Endothelial cell of umbilical vein (primary cell): Measurements from ENCODE around the gene EFTUD2. TPM values are rescaled to one million over a fixed set of nuclear protein-coding genes. Genes with fewer than 3 reads are reported as not detected.

ENCODE experiments used
- BruUV-seq: library from RNA; stranded (reverse); fragments of 400-500 nt; replicated peaks from 2 replicates; lab custom pipeline; 2021; lab: Mats Ljungman, UMichigan
- CTCF ChIA-PET: fragments of 300-600, 350-600 bp; sonication (Branson Sonifier 250); formaldehyde crosslinking; loops from one replicate; lab custom pipeline; 2021; ENCODE audit warnings: antibody characterized with exemption, inconsistent platforms; lab: Charles Lee
- POLR2A ChIA-PET: fragments of 300-600, 350-600 bp; sonication (Branson Sonifier 250); formaldehyde crosslinking; loops from one replicate; lab custom pipeline; 2021; ENCODE audit warnings: antibody characterized with exemption, inconsistent platforms; lab: Charles Lee
- DNase-seq: peaks from one replicate; pipeline ENCODE4 v3.0.0-alpha.2; 2011; ENCODE audit warnings: low read depth, low spot score
- FAIRE-seq: peaks from 2 replicates; lab custom pipeline; 2011; peaks lifted over from hg19 to GRCh38; lab: Jason Lieb, UNC
- H2AFZ ChIP-seq: 2 replicates; pipeline ENCODE4 v1.6.0; 2012; ENCODE audit warnings: low read depth, low read length, control low read depth, inconsistent platforms
- H3K27ac ChIP-seq: 2 replicates; pipeline ENCODE4 v1.5.1; 2011; ENCODE audit warnings: low read depth, mild to moderate bottlenecking, control low read depth, low read length, moderate library complexity; ENCODE audit not compliant: insufficient read depth
- H3K27me3 ChIP-seq, 2 experiments: 2 replicates each; pipeline versions ENCODE4 v1.6.0 to v1.6.1; 2011; ENCODE audit warnings: low read length in 2 of 2, mixed read lengths in 1 of 2; ENCODE audit not compliant: control insufficient read depth in 2 of 2, insufficient read depth in 2 of 2
- H3K36me3 ChIP-seq, 2 experiments: 2 replicates in 1 of 2; 3 replicates in 1 of 2; pipeline ENCODE4 v1.5.1; 2011; ENCODE audit warnings: low read length in 2 of 2, mild to moderate bottlenecking in 1 of 2, moderate library complexity in 1 of 2; ENCODE audit not compliant: control insufficient read depth in 2 of 2, insufficient read depth in 2 of 2; ENCODE audit errors: extremely low read depth in 1 of 2
- H3K4me1 ChIP-seq: 3 replicates; pipeline ENCODE4 v1.5.1; 2011; ENCODE audit warnings: mild to moderate bottlenecking, low read length; ENCODE audit not compliant: control insufficient read depth, insufficient read depth; ENCODE audit errors: extremely low read depth
- H3K4me2 ChIP-seq: 2 replicates; pipeline ENCODE4 v1.6.1; 2011; ENCODE audit warnings: low read length, control low read depth, mixed read lengths; ENCODE audit not compliant: insufficient read depth
- H3K4me3 ChIP-seq, 3 experiments: fragments of 200-600 bp in 1 of 3; sonication (generic), shearing (Covaris generic) in 1 of 3; replicated peaks in 1 of 3; 2 replicates each; pipeline ENCODE4 v1.5.1; 2011 to 2016; ENCODE audit warnings: control low read depth in 3 of 3, low read length in 3 of 3, mild to moderate bottlenecking in 2 of 3, inconsistent platforms in 1 of 3, low read depth in 1 of 3, moderate library complexity in 1 of 3; ENCODE audit not compliant: insufficient read depth in 1 of 3
- H3K79me2 ChIP-seq: 2 replicates; pipeline ENCODE4 v1.6.0; 2012; ENCODE audit warnings: low read length, inconsistent platforms; ENCODE audit not compliant: control insufficient read depth, insufficient read depth
- H3K9ac ChIP-seq: replicated peaks from 2 replicates; pipeline ENCODE3; 2011; ENCODE audit warnings: low read length, control low read depth; ENCODE audit not compliant: insufficient read depth; ENCODE audit errors: extremely low read depth
- H3K9me1 ChIP-seq: replicated peaks from 3 replicates; pipeline ENCODE4 v1.6.0; 2011; ENCODE audit warnings: mild to moderate bottlenecking, low read length; ENCODE audit not compliant: control insufficient read depth, insufficient read depth; ENCODE audit errors: extremely low read depth
- H3K9me3 ChIP-seq: replicated peaks from 2 replicates; pipeline ENCODE4 v1.5.1; 2012; ENCODE audit warnings: low read length, inconsistent platforms; ENCODE audit not compliant: control insufficient read depth, insufficient read depth
- H4K20me1 ChIP-seq: replicated peaks from 2 replicates; pipeline ENCODE3; 2011; ENCODE audit warnings: mild to moderate bottlenecking, low read length; ENCODE audit not compliant: control insufficient read depth, insufficient read depth; ENCODE audit errors: extremely low read depth
- EZH2 ChIP-seq: IDR thresholded peaks from 2 replicates; pipeline ENCODE4 v1.6.1; 2012; ENCODE audit warnings: borderline replicate concordance, low read depth, mild to moderate bottlenecking, moderate library complexity, low read length, inconsistent platforms; ENCODE audit not compliant: severe bottlenecking
- FOS ChIP-seq: IDR thresholded peaks from 2 replicates; pipeline ENCODE4 v1.6.1; 2011; ENCODE audit warnings: mild to moderate bottlenecking, low read length, moderate library complexity, borderline replicate concordance; ENCODE audit not compliant: insufficient read depth
- JUN ChIP-seq: IDR thresholded peaks from 2 replicates; pipeline ENCODE4 v1.6.1; 2011; ENCODE audit warnings: borderline replicate concordance, low read depth; ENCODE audit not compliant: insufficient read length, insufficient read depth
- MYC ChIP-seq: IDR thresholded peaks from one replicate; pipeline ENCODE4 v1.6.1; 2011; ENCODE audit warnings: mild to moderate bottlenecking, low read depth, low read length
- POLR2A ChIP-seq: IDR thresholded peaks from 2 replicates; pipeline ENCODE4 v1.6.1; 2012; ENCODE audit warnings: low read depth, mild to moderate bottlenecking, control low read depth, low read length
- POLR2AphosphoS5 ChIP-seq: IDR thresholded peaks from 2 replicates; pipeline ENCODE4 v1.6.1; 2012; ENCODE audit warnings: low read depth, mild to moderate bottlenecking, control low read depth, low read length, moderate library complexity; ENCODE audit not compliant: insufficient read depth
- dilution Hi-C: fragments of 300-500 bp; cut with MboI; formaldehyde crosslinking; loops from one replicate; pipeline ENCODE4 v1.15.0; 2019; ENCODE audit warnings: low sequenced_read_pairs; ENCODE audit not compliant: extremely low pct_ligation_motif_present
- intact Hi-C: fragments of 100-400 bp; cut with micrococcal nuclease; formaldehyde crosslinking; loops from one replicate; pipeline ENCODE4 v1.10.0; 2022
- polyA plus RNA-seq, 4 experiments: library from polyadenylated mRNA; depleted of rRNA in 3 of 4; stranded (reverse) in 3 of 4; unstranded in 1 of 4; fragments of >200 nt; gene quantifications; 2 replicates each; pipeline versions ENCODE4 v1.2.1 to v1.2.3, GENCODE V29; 2011 to 2012; ENCODE audit warnings: missing spikeins in 1 of 4
- total RNA-seq: library from RNA; stranded (reverse); gene quantifications from 2 replicates; pipeline ENCODE4 v1.2.3, GENCODE V29; 2021
- TF ChIP-seq, protein P1 (sequence below): IDR thresholded peaks from 2 replicates; pipeline ENCODE4 v1.6.1; 2011; ENCODE audit not compliant: insufficient read depth, insufficient read length

The EFTUD2 gene
- total and polyA plus RNA-seq, 2 donors (not counting 3 experiments of a cell fraction or from before 2014, with no cell fraction given) = 125 to 170 TPM

DNA sequence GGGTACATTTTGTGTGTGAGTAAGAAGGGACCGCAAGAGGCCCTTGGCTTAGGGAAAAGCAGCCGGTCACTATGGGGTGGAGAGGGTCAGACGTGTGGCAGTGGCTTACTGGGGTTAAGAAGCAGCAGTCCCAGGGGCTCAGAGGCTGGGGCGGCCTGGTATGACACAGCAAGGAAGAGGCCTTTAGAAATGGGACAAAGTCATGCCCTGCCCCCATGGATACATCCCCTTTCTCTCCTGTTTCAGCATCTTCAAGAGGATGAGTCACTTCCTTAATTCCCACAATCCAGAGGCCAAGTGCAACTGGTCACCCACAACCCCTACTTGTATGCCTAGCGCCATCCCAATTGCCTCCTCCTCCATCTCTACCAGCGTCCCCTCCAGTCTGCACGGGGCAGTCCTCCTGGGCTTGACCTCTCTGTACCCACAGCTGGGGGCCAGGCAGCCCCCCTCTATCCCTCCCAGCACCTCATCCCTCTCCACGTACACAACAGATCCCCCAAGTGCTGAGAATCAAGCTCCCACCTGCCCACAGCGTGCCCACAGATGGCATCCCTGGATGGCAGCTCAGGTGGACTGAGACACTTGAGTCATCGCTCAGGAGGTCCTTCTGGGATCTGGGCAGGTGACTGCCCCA is 6.9 kb upstream of the EFTUD2 start:
- intact Hi-C loops = no loop called here
- peak; percentile 77 for DNase-seq
- Histone ChIP-seq H3K4me3 (no peak overlapping the region), H2AFZ (peak overlapping the region; percentile 64), H3K36me3 (no peaks in the 10 kb centered on the region), H3K9me1 (no peaks in the 10 kb centered on the region), H3K4me1 (peaks cover 35% of the 10 kb centered on the region), H3K9ac (peak overlapping the region; percentile 36), H4K20me1 (no peaks in the 10 kb centered on the region), H3K9me3 (no peaks in the 10 kb centered on the region), H3K79me2 (no peaks in the 10 kb centered on the region), H3K27ac (peak overlapping the region; percentile 84), H3K27me3 (no peaks in the 10 kb centered on the region), H3K4me2 (peak overlapping the region; percentile 54)
- TF ChIP-seq MYC (no peak), POLR2AphosphoS5 (peak; percentile 55), POLR2A (peak; percentile 30), EZH2 (no peak), JUN (peak; percentile 94), FOS (peak; percentile 84)
- TF ChIP-seq, protein P1, sequence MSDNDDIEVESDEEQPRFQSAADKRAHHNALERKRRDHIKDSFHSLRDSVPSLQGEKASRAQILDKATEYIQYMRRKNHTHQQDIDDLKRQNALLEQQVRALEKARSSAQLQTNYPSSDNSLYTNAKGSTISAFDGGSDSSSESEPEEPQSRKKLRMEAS = no peak
- POLR2A ChIA-PET = no interaction called here
- BruUV-seq = TSS peak; percentile 36
- FAIRE-seq = peak; percentile 99
- CTCF ChIA-PET = interaction anchor here (1.4 to 2.2 kb wide), 2 partner anchors 12 to 14 kb away, joined by 3 to 11 read pairs; no protein-coding TSS in a partner anchor
- dilution Hi-C loops = no loop called here
